HG02642 (cell line): ENCODE measurements around the gene PFKL.
"Not testable (repeated sequence)": the region's sequence is repeated elsewhere in the genome, so short reads cannot be mapped to it uniquely, and the experiment has no call there.

ENCODE experiments used
- ATAC-seq: cut with Tn5 transposase; IDR thresholded peaks from one replicate; pipeline ENCODE4 v1.9.1; 2021; ENCODE audit warnings: mild to moderate bottlenecking; ENCODE audit not compliant: unreplicated experiment, poor library complexity

Gene PFKL

GRCh38 chr21:44354775-44355771, 55.2 kb downstream of the PFKL start:
- ATAC-seq = no peak

GRCh38 chr21:44356160-44356559, 56.3 kb downstream of the PFKL start:
- ATAC-seq = no peak

DNA sequence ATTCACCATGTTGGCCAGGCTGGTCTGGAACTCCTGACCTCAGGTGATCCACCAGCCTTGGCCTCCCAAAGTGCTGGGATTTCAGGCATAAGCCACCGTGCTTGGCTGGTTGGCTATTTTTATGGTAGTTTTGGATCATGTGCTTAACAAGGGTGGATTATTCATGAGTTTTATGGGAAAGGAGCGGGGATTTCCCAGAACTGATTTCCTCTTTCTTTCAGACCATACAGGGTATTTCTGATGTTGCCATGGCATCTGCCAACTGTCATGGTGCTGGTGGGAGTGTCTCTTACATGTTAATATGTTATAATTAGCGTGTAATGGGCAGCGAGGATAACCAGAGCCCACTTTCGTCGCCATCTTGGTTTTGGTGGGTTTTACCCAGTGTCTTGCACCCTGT, 56.8 kb downstream of the PFKL start:
- ATAC-seq = no peak

- ATAC-seq = no peak
These were observed 57.4 kb downstream of the PFKL start for GRCh38 chr21:44357064-44357837.

DNA sequence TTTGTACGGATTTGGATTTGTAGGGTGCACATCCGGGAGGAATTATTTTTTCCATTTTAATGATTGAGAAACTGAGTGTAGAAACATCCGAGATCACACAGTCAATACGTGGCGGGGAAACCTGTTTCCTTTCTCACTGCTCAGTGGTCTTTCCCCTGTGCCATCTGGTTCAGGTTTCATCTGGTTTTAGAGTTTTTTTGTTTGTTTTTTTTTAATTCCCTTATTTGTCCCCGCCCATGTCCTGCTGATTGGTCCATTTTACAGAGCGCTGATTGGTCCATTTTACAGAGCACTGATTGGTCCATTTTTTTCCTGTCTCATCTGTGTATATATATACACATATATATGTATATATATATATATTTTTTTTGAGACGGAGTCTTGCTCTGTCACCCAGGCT, 59.5 kb downstream of the PFKL start:
- no peak for ATAC-seq

DNA sequence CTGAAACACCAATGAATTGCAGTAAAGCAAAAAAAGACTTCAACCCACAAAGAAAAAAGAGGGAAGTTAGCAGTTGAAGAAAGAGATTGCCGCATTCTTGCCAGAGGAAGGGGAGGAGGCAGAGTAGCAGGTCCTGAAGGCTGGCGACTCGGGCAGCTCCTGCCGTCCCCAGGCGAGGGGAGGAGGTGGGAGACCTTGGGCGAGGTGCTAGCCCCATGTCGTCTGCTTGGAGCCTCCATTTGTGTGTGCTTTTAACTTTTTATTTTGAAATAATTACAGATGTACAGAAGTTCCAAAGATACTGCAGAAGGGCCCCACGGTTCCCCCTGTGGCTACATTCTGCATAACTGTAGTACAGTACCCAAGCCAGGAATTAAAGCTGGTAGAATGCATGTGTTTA, 60.3 kb downstream of the PFKL start:
- ATAC-seq = no peak

DNA sequence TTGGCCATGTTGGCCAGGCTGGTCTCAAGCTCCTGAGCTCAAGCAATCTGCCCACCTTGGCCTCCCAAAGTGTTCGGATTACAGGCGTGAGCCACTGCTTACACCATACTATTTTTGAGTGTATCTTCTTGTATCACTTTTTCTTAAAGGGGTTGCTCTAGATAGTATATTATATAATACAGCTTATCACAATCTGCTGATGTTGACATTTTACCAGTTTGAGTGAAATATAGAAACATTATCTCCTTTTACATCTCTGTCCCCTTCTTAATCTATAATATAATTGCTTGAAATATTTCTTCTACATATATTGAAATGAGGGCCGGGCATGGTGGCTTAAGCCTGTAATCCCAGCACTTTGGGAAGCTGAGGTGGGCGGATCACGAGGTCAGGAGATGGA, 62.0 kb downstream of the PFKL start:
- not testable (repeated sequence) for ATAC-seq

GRCh38 chr21:44363278-44363677, 63.4 kb downstream of the PFKL start:
- ATAC-seq = no peak

DNA sequence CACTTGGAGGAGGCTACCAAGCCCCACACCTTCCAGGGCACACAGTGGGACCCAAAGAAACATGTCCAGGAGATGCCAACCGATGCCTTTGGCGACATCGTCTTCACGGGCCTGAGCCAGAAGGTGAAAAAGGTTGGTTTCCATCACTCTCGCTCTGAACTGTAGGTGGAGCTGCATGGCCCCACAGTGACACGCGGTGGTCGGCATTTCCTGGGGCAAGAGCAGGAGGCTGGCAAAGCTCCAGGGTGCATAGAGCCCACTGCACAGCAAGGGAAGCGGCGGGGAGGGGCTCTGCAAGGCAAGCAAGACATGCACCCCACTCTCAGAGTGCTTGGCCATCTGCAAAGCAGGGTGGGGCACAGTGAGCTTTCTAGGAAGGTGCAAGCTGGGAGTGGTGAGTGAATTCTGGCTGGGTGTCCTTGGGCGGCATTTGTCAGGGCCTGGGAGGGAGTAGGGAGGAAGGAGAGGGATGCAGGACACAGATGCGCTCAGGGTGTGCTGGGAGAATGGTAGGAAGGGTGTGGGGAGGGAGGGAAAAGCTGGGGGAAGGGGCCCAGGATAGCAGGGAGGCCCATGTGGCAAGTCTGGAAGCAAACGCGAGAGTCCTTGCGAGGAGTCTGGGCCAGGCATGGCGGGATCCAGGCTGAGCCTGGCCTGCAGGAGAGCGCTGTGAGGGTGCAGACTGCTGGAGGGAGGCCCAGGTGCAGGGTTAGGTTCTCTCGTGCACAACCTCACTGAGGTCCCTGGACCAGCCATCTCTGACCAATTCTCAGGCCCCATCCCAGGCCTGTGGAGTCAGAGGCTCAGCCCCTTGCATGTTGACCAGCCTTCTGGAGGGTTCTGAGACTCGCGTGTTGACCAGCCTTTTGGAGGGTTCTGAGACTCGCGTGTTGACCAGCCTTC, 64.5 kb downstream of the PFKL start:
- no peak for ATAC-seq

DNA sequence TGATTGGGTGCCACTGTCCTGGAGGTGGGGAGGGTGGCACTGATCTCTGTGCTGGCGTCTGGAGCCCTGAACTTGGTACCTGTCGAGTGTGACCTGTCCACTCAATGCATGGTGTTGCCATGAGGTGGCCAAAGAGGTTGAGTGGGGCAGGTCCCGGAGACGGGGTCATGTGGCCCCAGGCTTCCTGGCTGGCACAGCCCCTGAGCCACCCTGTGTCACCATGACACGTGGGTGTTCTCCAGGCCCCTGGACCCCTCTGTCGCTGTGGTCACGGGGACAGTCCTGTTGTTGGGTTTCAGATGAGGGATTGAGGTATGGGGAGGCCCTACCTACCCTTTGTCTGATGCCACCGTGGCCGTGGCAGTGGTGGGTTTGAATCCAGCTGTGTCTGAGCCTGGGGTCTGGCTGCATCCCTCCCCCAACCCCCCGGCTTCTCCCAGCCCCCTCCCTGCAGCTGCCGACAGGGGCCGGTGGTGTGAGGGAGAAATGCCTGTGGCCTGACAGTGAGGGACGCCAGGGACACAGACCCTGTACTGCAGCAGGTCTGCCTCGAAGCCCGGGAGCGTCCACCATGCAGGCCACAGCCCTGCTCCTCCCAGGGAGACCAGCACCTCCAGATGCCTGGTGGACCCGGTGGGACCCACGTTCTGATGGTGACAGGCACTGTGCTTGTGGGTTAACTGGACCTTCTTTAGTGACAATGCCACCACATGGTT, 65.6 kb downstream of the PFKL start:
- no peak for ATAC-seq

- no peak for ATAC-seq
These were observed 66.2 kb downstream of the PFKL start for GRCh38 chr21:44365967-44366585.

GRCh38 chr21:44366586-44367211, 66.8 kb downstream of the PFKL start:
- no peak for ATAC-seq

DNA sequence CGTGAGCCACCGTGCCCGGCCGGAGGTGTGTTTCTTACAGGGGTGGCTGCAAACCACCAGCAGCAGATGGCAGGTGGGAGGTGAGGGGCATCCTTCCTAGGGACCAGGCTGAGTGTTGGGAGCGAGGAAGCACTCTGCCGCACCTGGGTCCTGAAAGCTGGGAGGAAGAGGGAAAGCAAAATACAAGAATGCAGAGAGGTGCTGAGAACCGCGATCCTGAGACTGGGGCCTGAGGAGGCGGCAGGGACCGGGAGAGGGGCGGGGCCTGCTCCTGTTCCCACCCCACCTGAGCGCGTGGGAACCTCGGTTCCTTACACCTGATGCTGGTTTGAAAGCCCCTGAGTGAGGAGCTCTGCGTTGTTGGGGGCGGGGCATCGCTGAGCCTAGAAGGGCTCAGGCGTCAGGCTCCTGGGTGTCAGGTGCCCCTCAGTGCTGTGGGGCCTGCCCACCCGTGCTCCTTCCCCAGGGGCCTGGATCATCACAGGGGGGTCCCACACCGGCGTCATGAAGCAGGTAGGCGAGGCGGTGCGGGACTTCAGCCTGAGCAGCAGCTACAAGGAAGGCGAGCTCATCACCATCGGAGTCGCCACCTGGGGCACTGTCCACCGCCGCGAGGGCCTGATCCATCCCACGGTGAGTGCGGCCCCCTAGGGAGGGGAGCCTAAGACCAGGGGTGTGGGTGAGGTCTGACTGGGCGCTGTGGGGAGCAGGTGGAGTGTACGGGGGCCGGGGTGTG, 69.0 kb downstream of the PFKL start:
- ATAC-seq = no peak

DNA sequence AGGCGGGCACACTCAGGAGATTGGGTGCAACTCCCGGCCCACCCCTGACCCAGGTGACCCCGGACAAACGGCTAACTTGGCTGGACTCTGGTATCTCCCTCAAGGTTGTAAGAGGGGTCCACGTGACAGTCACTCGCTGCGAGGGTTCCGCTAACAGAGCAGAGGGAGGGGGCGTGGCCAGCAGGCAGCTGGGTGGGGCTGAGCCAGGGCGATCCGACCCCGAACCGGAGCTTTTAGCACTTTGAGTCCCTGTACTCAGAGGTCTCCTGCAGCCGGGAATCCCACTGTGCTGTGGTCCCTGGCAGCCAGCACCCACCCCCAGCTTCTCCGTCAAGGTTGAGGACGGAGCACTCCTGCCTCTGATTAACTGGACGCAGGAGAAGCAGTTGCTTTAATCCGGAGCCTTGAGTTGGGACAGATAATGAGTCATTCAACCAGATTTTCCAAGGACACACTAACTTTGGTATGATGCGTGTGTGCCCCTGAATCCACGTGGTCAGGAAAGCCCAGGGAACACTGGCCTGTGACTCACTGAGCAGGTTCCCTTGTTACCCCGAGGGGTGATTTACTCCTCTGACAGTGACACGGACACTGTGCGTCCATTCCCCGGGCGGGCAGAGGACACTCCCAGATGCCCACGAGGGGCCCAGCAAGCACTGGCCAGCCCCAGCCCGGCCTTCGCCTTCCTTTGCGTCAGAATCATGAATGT, 70.3 kb downstream of the PFKL start:
- ATAC-seq = no peak

- ATAC-seq = no peak
These were observed 71.0 kb downstream of the PFKL start for GRCh38 chr21:44370786-44371410.

GRCh38 chr21:44371596-44371995, 71.7 kb downstream of the PFKL start:
- ATAC-seq = no peak

DNA sequence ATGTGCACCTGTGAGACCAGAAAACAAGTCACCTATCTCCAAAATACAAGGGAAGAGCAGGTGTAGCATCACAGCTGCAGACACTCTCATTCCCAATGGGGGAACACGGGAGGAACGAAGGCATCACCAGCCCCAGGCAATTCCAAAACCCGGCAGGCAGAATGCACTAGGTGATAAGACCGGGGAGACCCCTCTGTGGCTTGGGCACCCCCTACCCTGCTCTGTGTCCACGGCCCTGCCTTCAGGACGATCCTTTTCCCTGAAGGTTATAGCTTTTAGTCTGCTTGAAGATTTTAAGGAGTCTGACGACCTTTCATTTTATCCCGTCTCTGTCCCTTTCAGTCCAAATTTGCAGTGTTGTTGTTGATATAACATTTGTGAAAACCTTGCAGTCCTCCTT, 72.8 kb downstream of the PFKL start:
- ATAC-seq = no peak
